Progenitor cell of endocrine pancreas (in vitro differentiated cells): ENCODE data around the gene MAFG. TPM values are rescaled to one million over a fixed set of nuclear protein-coding genes. Genes with fewer than 3 reads are reported as not detected.

Experiments
- DNase-seq: peaks from one replicate; pipeline ENCODE4 v3.0.0; 2021; ENCODE audit warnings: low spot score; ENCODE audit not compliant: unreplicated experiment
- H3K27ac Mint-ChIP-seq: 2 replicates; pipeline ENCODE4 v1.8.0; 2021; ENCODE audit warnings: mild to moderate bottlenecking, moderate library complexity, mixed read lengths
- H3K27me3 Mint-ChIP-seq: 2 replicates; pipeline ENCODE4 v1.8.0; 2021; ENCODE audit warnings: mixed read lengths
- H3K36me3 Mint-ChIP-seq: 2 replicates; pipeline ENCODE4 v1.8.0; 2022; ENCODE audit warnings: mixed read lengths; ENCODE audit not compliant: insufficient read depth
- H3K4me1 Mint-ChIP-seq: 2 replicates; pipeline ENCODE4 v1.8.0; 2021; ENCODE audit warnings: low read depth, mixed read lengths
- H3K4me3 Mint-ChIP-seq: 2 replicates; pipeline ENCODE4 v1.8.0; 2021; ENCODE audit warnings: low read depth, mild to moderate bottlenecking, moderate library complexity, mixed read lengths
- H3K9me3 Mint-ChIP-seq: 2 replicates; pipeline ENCODE4 v1.8.0; 2021; ENCODE audit warnings: low read depth, mixed read lengths
- total RNA-seq: library from RNA; stranded (reverse); gene quantifications from 2 replicates; pipeline ENCODE4 v1.2.1, GENCODE V29; 2021
- TF ChIP-seq, protein P1 (sequence below): fragments of 200-600 bp; sonication (generic); IDR thresholded peaks from one replicate; pipeline ENCODE4 v1.5.0; 2021; ENCODE audit warnings: antibody characterized with exemption, mild to moderate bottlenecking; ENCODE audit not compliant: unreplicated experiment

MAFG gene
- total RNA-seq, 1 donor from 2014 or later: 29.5 TPM

- Mint-ChIP-seq H3K4me3 (peak overlapping the region; percentile 86), H3K9me3 (no peaks in the 10 kb centered on the region), H3K36me3 (peaks cover 4% of the 10 kb centered on the region), H3K4me1 (peaks cover 27% of the 10 kb centered on the region), H3K27me3 (no peaks in the 10 kb centered on the region), H3K27ac (peak overlapping the region; percentile 99)
- DNase-seq: no peak
- TF ChIP-seq, protein P1, sequence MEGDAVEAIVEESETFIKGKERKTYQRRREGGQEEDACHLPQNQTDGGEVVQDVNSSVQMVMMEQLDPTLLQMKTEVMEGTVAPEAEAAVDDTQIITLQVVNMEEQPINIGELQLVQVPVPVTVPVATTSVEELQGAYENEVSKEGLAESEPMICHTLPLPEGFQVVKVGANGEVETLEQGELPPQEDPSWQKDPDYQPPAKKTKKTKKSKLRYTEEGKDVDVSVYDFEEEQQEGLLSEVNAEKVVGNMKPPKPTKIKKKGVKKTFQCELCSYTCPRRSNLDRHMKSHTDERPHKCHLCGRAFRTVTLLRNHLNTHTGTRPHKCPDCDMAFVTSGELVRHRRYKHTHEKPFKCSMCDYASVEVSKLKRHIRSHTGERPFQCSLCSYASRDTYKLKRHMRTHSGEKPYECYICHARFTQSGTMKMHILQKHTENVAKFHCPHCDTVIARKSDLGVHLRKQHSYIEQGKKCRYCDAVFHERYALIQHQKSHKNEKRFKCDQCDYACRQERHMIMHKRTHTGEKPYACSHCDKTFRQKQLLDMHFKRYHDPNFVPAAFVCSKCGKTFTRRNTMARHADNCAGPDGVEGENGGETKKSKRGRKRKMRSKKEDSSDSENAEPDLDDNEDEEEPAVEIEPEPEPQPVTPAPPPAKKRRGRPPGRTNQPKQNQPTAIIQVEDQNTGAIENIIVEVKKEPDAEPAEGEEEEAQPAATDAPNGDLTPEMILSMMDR: no peak
These were observed 2.7 kb downstream of the MAFG start for GRCh38 chr17:81924557-81925532.

DNA sequence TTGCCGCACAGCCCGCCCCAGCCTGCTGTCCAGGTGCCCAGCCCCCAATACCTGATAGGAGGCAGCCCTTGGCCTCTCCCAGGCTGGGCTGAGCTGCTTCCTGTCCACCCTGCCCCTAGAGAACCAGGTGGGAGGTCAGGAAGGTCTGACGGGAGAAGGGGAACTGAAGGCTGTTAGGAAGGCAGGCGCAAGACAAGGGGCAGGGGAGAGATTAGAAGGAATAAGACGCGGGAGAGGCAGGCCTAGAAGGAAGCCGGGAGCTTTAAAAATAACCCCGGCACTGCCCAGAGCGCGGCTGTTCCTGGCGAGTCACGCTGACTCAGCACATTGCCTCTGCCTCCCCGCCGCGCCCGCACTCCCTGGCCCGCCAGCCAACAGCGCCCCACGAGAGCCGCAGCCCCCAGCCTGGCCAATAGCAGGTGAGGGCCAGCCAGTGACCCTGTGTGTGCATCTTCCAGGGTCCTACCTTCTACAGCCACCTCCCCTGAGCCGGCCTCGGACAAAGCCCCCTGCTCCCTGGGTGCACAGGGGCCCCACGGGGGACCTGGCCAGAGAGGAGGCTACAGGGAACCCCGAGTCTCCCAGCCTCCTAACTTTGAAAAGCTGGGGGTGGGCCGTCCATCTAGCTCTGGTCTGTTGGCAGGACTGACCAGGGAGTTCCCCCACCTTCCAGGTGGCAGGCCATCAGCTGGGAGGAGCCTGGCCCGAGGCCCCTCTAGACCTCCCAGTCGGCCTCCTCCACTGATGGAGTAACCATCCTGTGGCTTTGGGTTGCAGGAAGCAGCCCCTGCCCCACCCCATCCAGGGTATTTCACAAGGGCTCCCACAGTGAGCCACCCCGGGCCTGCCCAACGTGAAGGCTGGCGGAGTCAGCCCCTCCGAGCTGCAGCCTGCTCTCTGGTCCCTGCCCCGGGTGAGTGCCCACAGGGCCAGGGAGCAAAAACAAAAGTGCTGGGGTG lies 4.0 kb downstream of the MAFG start:
- H3K4me3 Mint-ChIP-seq: peak overlapping the region; percentile 67
- peak; percentile 52 for DNase-seq
- peaks cover 26% of the 10 kb centered on the region for H3K4me1 Mint-ChIP-seq
- no peaks in the 10 kb centered on the region for H3K27me3 Mint-ChIP-seq
- peak overlapping the region; percentile 96 for H3K27ac Mint-ChIP-seq
- H3K36me3 Mint-ChIP-seq: peaks cover 7% of the 10 kb centered on the region
- TF ChIP-seq, protein P1: no peak
- no peaks in the 10 kb centered on the region for H3K9me3 Mint-ChIP-seq

DNA sequence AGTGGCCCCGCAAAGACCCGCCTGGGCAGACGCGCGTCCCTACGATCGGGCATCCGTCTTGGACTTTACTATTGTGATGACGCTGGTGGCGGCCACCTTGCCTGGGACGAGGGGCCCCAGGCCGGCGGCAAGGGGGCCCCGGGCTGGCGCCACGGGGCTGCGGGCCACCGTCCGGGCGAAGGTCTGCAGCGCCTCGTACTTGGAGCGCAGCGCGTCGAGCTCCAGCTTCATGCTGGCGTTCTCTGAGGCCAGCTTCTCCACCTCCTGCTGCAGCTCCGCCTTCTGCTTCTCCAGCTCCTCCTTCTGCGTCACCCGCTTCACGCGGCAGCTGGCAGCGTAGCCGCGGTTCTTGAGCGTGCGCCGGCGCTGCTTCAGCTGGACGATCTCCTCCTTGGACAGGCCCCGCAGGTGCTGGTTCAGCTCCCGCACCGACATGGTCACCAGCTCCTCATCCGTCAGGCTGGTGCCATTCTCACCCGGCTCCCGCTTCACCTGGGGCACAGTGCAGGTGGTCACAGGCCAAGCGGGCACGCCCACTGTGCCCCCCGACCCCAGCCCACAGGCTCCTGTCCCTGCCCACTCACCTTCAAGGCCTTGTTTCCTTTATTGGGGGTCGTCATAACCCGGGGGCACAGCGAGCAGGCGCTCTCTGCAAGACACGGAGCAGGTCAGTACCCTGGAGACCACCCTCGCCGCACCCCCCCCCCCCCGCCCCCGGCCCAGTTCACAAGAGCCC lies 4.8 kb downstream of the MAFG start:
- peak overlapping the region; percentile 85 for H3K27ac Mint-ChIP-seq
- TF ChIP-seq, protein P1: no peak
- H3K27me3 Mint-ChIP-seq: no peaks in the 10 kb centered on the region
- H3K4me3 Mint-ChIP-seq: peak overlapping the region; percentile 67
- H3K36me3 Mint-ChIP-seq: peaks cover 7% of the 10 kb centered on the region
- no peak for DNase-seq
- H3K4me1 Mint-ChIP-seq: peaks cover 29% of the 10 kb centered on the region
- no peaks in the 10 kb centered on the region for H3K9me3 Mint-ChIP-seq

DNA sequence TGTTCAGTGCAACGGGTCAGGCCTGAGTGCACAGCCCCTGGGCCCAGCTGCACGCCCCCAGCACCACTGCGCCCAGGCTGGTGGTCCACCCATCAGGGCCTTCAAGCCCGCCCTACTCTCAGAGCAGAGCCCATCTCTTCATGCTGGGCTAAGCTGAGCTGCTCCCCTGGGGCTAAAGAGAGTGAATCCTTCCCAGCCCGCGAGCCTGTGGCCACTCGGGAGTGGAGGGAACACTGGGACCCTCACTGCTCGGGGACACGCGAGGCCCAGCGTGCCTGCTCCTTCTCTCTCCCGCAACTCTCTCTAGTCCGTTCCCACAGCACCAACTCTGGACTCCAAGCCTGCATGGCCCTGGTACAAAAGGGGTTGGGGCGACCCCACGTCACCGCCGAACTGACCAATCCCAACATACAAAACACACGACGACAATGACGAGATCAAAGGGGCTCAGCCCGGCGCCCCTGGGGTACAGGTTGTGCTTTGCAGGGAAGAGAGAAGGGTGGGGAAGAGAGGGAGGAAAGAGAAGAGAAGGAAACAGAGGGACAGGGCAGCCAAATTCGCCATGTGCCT lies 5.5 kb downstream of the MAFG start:
- Mint-ChIP-seq H3K9me3 (no peaks in the 10 kb centered on the region), H3K36me3 (peaks cover 7% of the 10 kb centered on the region), H3K4me1 (peaks cover 33% of the 10 kb centered on the region), H3K27ac (no peak overlapping the region), H3K27me3 (no peaks in the 10 kb centered on the region), H3K4me3 (no peak overlapping the region)
- DNase-seq: no peak
- TF ChIP-seq, protein P1: no peak
